ENCODE measurements around the gene OR2V2. TPM values are rescaled to one million over a fixed set of nuclear protein-coding genes. Genes with fewer than 3 reads are reported as not detected.
A peak's percentile ranks its signal among the peaks of the same experiment; 100 is the strongest.
"Not testable (repeated sequence)": the region's sequence is repeated elsewhere in the genome, so short reads cannot be mapped to it uniquely, and the experiment has no call there.

OR2V2 gene
- total RNA-seq, 1 donor from 2014 or later: not detected

DNA sequence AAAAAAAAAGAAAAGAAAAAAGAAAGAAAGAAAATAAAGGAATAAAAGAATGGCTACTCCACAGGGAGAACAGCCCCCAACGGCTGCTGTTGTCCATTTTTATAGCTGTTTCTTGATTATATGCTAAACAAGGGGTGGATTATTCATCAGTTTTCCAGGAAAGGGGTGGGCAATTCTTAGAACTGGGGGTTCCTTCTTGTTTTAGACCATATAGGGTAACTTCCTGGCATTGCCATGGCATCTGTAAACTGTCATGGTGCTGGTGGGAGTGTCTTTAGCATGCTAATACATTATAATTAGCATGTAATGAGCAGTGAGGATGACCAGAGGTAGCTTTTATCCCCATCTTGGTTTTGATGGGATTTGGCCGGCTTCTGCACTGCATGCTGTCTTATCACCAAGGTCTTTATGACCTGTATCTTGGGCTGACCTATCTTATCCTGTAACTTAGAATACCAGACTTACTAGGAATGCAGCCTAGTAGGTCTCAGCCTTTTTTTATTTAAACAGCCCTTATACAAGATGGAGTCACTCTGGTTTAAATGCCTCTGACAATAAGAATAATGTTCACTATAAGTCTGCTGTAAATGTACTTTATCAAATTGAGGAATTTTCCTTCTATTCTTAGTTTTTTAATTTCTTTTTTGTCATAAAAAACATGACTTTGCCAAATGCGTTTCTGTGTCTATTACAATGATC is 29.0 kb downstream of the OR2V2 start:
- Histone ChIP-seq H3K27me3 (peaks cover 43% of the 10 kb centered on the region), H3K4me1 (peaks cover 5% of the 10 kb centered on the region), H3K27ac (no peak overlapping the region), H3K36me3 (no peaks in the 10 kb centered on the region), H3K4me3 (no peak overlapping the region), H3K9me3 (no peaks in the 10 kb centered on the region)
- DNase-seq (no peak), ATAC-seq (no peak)
- TF ChIP-seq, protein P1, sequence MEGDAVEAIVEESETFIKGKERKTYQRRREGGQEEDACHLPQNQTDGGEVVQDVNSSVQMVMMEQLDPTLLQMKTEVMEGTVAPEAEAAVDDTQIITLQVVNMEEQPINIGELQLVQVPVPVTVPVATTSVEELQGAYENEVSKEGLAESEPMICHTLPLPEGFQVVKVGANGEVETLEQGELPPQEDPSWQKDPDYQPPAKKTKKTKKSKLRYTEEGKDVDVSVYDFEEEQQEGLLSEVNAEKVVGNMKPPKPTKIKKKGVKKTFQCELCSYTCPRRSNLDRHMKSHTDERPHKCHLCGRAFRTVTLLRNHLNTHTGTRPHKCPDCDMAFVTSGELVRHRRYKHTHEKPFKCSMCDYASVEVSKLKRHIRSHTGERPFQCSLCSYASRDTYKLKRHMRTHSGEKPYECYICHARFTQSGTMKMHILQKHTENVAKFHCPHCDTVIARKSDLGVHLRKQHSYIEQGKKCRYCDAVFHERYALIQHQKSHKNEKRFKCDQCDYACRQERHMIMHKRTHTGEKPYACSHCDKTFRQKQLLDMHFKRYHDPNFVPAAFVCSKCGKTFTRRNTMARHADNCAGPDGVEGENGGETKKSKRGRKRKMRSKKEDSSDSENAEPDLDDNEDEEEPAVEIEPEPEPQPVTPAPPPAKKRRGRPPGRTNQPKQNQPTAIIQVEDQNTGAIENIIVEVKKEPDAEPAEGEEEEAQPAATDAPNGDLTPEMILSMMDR (IDR thresholded peaks at IDR 0.05): no peak
- intact Hi-C loops (cut with DNase I): no loop called here

DNA sequence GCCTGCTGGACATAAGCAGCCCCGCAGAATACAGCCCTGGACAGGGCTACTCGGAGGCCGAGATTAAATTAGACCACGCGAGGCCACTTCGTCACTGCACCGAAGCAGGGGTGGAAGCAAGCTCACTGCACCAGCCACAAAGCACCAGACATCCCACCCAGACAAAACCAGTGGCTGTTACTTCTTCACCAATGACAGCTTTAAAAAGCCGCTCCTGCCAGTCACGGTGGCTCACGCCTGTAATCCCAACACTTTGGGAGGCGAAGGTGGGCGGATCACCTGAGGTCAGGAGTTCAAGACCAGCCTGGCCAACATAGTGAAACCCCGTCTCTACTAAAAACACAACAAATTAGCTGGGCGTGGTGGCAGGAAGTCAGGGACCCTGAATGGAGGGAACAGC is 30.2 kb downstream of the OR2V2 start:
- H3K4me1 ChIP-seq; H3K36me3 ChIP-seq; H3K9me3 ChIP-seq; H3K27ac ChIP-seq; intact Hi-C loops (cut with DNase I); DNase-seq; H3K4me3 ChIP-seq; ATAC-seq: not testable (repeated sequence)
- peaks cover 32% of the 10 kb centered on the region for H3K27me3 ChIP-seq

DNA sequence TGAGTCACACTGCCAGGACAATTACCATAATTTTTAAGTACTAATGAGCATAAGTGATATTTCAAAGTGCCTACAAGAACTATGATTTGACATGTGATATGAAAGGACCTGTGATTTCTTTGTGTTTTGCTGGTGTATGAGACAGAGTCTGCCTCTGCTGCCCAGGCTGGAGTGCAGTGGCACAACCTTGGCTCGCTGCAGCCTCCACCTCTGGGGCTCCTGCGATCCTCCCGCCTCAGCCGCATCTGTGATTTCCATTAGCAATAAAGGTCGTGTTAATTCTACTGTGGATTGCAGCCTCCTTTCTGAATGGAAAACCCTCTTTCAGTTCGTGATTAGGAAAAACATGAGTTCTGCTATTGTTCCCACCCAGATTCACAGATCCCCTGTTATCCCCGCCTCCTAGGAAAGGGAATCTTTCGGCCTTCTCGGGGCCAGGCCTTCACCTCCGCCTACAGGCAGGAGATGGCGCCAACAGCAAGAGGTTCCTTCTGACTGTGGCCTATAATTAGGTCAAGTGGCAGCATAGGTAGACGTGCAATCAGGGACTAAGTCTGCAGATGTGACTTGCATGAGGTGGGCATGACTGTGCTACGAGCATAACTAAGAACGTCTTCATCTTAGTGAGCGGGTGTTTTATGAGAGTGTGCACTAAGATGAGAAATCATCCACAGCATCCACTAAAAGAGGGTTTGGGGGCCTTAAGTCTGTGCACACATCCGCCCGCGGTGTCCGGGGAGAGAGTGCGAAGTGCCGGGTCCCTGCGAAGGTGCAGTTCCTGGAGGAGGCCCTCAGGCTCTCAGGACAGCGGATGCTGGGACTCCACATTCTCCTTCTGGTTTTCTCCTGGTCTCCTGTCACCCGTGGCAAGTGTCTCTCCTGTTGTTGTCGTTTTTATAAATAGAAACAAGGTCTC is 34.5 kb downstream of the OR2V2 start:
- Histone ChIP-seq H3K27ac (no peak overlapping the region), H3K36me3 (no peaks in the 10 kb centered on the region), H3K9me3 (no peaks in the 10 kb centered on the region), H3K4me1 (no peaks in the 10 kb centered on the region), H3K4me3 (no peak overlapping the region), H3K27me3 (no peaks in the 10 kb centered on the region)
- TF ChIP-seq, protein P1 (IDR thresholded peaks at IDR 0.05): peak; percentile 74
- ATAC-seq (peak; percentile 91), DNase-seq (peak; percentile 83)
- intact Hi-C loops (cut with DNase I): no loop called here

DNA sequence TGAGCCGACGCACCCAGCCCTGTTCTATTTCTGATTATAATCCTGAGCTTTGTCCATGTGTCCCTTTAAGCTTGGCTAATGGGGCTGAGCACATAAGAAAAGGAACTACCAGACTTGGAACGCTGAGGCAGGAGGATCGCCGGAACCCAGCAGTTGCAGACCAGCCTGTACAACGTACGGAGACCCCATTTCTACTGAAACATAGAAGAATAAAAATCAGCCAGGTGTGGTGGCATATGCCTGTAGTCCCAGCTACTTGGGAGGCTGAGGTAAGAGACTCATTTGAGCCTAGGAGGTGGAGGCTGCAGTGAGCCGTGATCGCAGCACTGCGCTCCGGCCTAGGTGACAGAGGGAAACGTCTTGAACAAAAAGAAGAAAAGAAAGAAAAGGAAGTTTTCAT is 35.3 kb downstream of the OR2V2 start:
- H3K4me1 ChIP-seq: no peaks in the 10 kb centered on the region
- intact Hi-C loops (cut with DNase I): no loop called here
- H3K27me3 ChIP-seq: no peaks in the 10 kb centered on the region
- no peak overlapping the region for H3K27ac ChIP-seq
- TF ChIP-seq, protein P1 (IDR thresholded peaks at IDR 0.05): no peak
- no peak for ATAC-seq
- H3K9me3 ChIP-seq: no peaks in the 10 kb centered on the region
- H3K36me3 ChIP-seq: no peaks in the 10 kb centered on the region
- no peak overlapping the region for H3K4me3 ChIP-seq
- DNase-seq: no peak

DNA sequence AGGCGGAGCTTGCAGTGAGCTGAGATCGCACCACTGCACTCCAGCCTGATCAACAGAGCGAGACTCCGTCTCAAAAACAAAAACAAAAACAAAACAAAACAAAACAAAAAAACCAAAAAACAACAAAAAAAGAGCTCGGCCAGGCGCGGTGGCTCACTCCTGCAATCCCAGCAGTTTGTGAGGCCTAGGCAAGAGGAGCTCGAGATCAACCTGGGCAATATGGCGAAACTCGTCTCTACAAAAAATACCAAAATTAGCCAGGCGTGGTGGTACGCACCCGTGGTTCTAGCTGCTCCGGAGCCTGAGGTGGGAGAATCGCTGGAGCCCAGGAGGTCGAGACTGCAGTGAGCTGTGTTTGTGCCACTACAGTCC is 37.4 kb downstream of the OR2V2 start:
- H3K36me3 ChIP-seq: no peaks in the 10 kb centered on the region
- intact Hi-C loops (cut with DNase I): no loop called here
- DNase-seq (no peak), ATAC-seq (no peak)
- no peaks in the 10 kb centered on the region for H3K27me3 ChIP-seq
- no peaks in the 10 kb centered on the region for H3K4me1 ChIP-seq
- H3K27ac ChIP-seq: no peak overlapping the region
- H3K4me3 ChIP-seq: peak overlapping the region; percentile 57
- TF ChIP-seq, protein P1 (IDR thresholded peaks at IDR 0.05): no peak
- no peaks in the 10 kb centered on the region for H3K9me3 ChIP-seq

DNA sequence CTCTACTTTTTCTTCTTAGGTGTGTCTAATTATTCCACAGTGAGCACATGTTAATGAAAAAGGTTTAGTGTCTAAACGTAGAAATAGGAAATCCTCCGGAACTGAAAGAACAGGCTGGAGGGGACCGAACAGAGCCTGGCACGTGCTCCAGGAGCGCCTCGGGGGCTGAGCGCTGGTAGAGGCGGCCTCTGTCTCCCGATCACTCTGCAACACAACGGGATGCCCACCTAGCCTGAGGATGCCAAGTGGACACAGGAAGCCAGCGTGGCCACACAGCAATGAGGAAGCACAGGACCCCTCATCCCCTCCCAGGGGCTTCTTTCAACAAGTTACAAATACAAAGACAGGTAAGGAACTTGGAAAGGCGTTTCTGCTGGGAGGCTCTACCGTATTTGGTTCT is 38.2 kb downstream of the OR2V2 start:
- H3K4me1 ChIP-seq: no peaks in the 10 kb centered on the region
- intact Hi-C loops (cut with DNase I): no loop called here
- H3K36me3 ChIP-seq: no peaks in the 10 kb centered on the region
- TF ChIP-seq, protein P1 (IDR thresholded peaks at IDR 0.05): no peak
- no peak overlapping the region for H3K27ac ChIP-seq
- H3K9me3 ChIP-seq: no peaks in the 10 kb centered on the region
- no peaks in the 10 kb centered on the region for H3K27me3 ChIP-seq
- no peak for DNase-seq
- ATAC-seq: no peak
- H3K4me3 ChIP-seq: no peak overlapping the region
